OCI-LY7 (cell line): Measurements from ENCODE around the gene MACF1.

Experiments
- EZH2phosphoT487 ChIP-seq: fragments of 200-600 bp; sonication (generic); IDR thresholded peaks from 2 replicates; pipeline ENCODE4 v1.6.1; 2018; ENCODE audit warnings: low read depth, borderline replicate concordance, mild to moderate bottlenecking, mixed run types, antibody characterized with exemption, low read length, moderate library complexity, mixed read lengths
- TF ChIP-seq, protein P1 (sequence below): fragments of 200-600 bp; sonication (generic); conservative IDR thresholded peaks from 2 replicates; pipeline ENCODE4 v1.5.1; 2014; ENCODE audit warnings: mild to moderate bottlenecking, antibody characterized with exemption, low read length, moderate library complexity, mixed read lengths

DNA sequence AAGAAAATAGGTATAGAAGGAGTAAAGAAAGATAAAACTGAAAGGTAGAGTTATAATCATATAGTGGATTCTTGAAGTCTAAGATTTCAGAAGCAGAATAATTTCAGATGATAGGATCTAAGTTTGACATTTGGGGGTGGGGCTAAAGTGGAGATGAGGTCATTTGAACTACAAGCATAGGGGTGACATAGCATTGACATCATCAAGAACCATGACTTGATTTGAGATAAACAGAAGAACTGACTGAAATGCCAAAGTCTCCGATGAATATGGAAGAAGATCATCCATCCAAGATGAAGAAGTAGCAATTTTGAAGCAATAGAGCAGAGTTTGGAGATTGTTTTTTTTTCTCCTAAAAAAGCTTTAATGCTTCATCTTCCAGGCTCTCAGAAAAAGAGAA lies 122.3 kb downstream of the MACF1 start:
- TF ChIP-seq, protein P1, sequence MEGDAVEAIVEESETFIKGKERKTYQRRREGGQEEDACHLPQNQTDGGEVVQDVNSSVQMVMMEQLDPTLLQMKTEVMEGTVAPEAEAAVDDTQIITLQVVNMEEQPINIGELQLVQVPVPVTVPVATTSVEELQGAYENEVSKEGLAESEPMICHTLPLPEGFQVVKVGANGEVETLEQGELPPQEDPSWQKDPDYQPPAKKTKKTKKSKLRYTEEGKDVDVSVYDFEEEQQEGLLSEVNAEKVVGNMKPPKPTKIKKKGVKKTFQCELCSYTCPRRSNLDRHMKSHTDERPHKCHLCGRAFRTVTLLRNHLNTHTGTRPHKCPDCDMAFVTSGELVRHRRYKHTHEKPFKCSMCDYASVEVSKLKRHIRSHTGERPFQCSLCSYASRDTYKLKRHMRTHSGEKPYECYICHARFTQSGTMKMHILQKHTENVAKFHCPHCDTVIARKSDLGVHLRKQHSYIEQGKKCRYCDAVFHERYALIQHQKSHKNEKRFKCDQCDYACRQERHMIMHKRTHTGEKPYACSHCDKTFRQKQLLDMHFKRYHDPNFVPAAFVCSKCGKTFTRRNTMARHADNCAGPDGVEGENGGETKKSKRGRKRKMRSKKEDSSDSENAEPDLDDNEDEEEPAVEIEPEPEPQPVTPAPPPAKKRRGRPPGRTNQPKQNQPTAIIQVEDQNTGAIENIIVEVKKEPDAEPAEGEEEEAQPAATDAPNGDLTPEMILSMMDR, result no peak
- TF ChIP-seq EZH2phosphoT487, result no peak
